ENCODE results near the gene EXD3. TPM values are rescaled to one million over a fixed set of nuclear protein-coding genes. Genes with fewer than 3 reads are reported as not detected.
"Not testable (repeated sequence)": the region's sequence is repeated elsewhere in the genome, so short reads cannot be mapped to it uniquely, and the experiment has no call there.

EXD3 gene
- total RNA-seq, 1 experiment from 2014 or later, result 1.4 TPM

GRCh38 chr9:137350696-137351584 is 72.0 kb downstream of the EXD3 start:
- in situ Hi-C loops (cut with HindIII; ENCODE audit: low pct_unique_long_range_greater_than_20kb, low sequenced_read_pairs), result no loop called here
- no peak for DNase-seq (ENCODE audit: low read depth, low spot score)

GRCh38 chr9:137349471-137350033 is 73.4 kb downstream of the EXD3 start:
- DNase-seq (ENCODE audit: low read depth, low spot score), result no peak

GRCh38 chr9:137348769-137349470 is 74.0 kb downstream of the EXD3 start:
- in situ Hi-C loops (cut with HindIII; ENCODE audit: low pct_unique_long_range_greater_than_20kb, low sequenced_read_pairs), result no loop called here

More at GRCh38 chr9:137349471-137350033, 73.4 kb downstream of the EXD3 start:
- in situ Hi-C loops (cut with HindIII; ENCODE audit: low pct_unique_long_range_greater_than_20kb, low sequenced_read_pairs), result no loop called here

GRCh38 chr9:137347928-137348327 is 75.0 kb downstream of the EXD3 start:
- DNase-seq (ENCODE audit: low read depth, low spot score), result no peak
- in situ Hi-C loops (cut with HindIII; ENCODE audit: low pct_unique_long_range_greater_than_20kb, low sequenced_read_pairs), result no loop called here

More at GRCh38 chr9:137348769-137349470, 74.0 kb downstream of the EXD3 start:
- DNase-seq (ENCODE audit: low read depth, low spot score), result no peak

GRCh38 chr9:137342482-137342881 is 80.5 kb downstream of the EXD3 start:
- in situ Hi-C loops (cut with HindIII; ENCODE audit: low pct_unique_long_range_greater_than_20kb, low sequenced_read_pairs), result no loop called here
- DNase-seq (ENCODE audit: low read depth, low spot score), result no peak

GRCh38 chr9:137341227-137341626 is 81.7 kb downstream of the EXD3 start:
- DNase-seq (ENCODE audit: low read depth, low spot score), result no peak
- in situ Hi-C loops (cut with HindIII; ENCODE audit: low pct_unique_long_range_greater_than_20kb, low sequenced_read_pairs), result no loop called here

GRCh38 chr9:137339908-137340462 is 83.0 kb downstream of the EXD3 start:
- in situ Hi-C loops (cut with HindIII; ENCODE audit: low pct_unique_long_range_greater_than_20kb, low sequenced_read_pairs), result not testable (repeated sequence)
- DNase-seq (ENCODE audit: low read depth, low spot score), result peak; percentile 52

GRCh38 chr9:137339045-137339907 is 83.7 kb downstream of the EXD3 start:
- no peak for DNase-seq (ENCODE audit: low read depth, low spot score)
- in situ Hi-C loops (cut with HindIII; ENCODE audit: low pct_unique_long_range_greater_than_20kb, low sequenced_read_pairs), result no loop called here

GRCh38 chr9:137336735-137337134 is 86.2 kb downstream of the EXD3 start:
- no peak for DNase-seq (ENCODE audit: low read depth, low spot score)
- in situ Hi-C loops (cut with HindIII; ENCODE audit: low pct_unique_long_range_greater_than_20kb, low sequenced_read_pairs), result no loop called here

- in situ Hi-C loops (cut with HindIII; ENCODE audit: low pct_unique_long_range_greater_than_20kb, low sequenced_read_pairs), result no loop called here
- no peak for DNase-seq (ENCODE audit: low read depth, low spot score)
These were observed 89.8 kb downstream of the EXD3 start for GRCh38 chr9:137333016-137333671.

GRCh38 chr9:137331929-137332328 is 91.0 kb downstream of the EXD3 start:
- in situ Hi-C loops (cut with HindIII; ENCODE audit: low pct_unique_long_range_greater_than_20kb, low sequenced_read_pairs), result no loop called here
- DNase-seq (ENCODE audit: low read depth, low spot score), result no peak

GRCh38 chr9:137330689-137331088 is 92.3 kb downstream of the EXD3 start:
- DNase-seq (ENCODE audit: low read depth, low spot score), result no peak
- in situ Hi-C loops (cut with HindIII; ENCODE audit: low pct_unique_long_range_greater_than_20kb, low sequenced_read_pairs), result no loop called here

- DNase-seq (ENCODE audit: low read depth, low spot score); in situ Hi-C loops (cut with HindIII; ENCODE audit: low pct_unique_long_range_greater_than_20kb, low sequenced_read_pairs): not testable (repeated sequence)
These were observed 93.4 kb downstream of the EXD3 start for GRCh38 chr9:137329590-137329989.

- DNase-seq (ENCODE audit: low read depth, low spot score); in situ Hi-C loops (cut with HindIII; ENCODE audit: low pct_unique_long_range_greater_than_20kb, low sequenced_read_pairs): not testable (repeated sequence)
These were observed 95.1 kb downstream of the EXD3 start for GRCh38 chr9:137327641-137328550.

GRCh38 chr9:137326445-137327065 is 96.4 kb downstream of the EXD3 start:
- DNase-seq (ENCODE audit: low read depth, low spot score), result no peak
- in situ Hi-C loops (cut with HindIII; ENCODE audit: low pct_unique_long_range_greater_than_20kb, low sequenced_read_pairs), result no loop called here
